ENCODE results near the gene PRKCI. TPM values are rescaled to one million over a fixed set of nuclear protein-coding genes. Genes with fewer than 3 reads are reported as not detected.

PRKCI gene
- total RNA-seq, 4 donors from 2014 or later = 28.2 to 54.2 (median 34.3) TPM

DNA sequence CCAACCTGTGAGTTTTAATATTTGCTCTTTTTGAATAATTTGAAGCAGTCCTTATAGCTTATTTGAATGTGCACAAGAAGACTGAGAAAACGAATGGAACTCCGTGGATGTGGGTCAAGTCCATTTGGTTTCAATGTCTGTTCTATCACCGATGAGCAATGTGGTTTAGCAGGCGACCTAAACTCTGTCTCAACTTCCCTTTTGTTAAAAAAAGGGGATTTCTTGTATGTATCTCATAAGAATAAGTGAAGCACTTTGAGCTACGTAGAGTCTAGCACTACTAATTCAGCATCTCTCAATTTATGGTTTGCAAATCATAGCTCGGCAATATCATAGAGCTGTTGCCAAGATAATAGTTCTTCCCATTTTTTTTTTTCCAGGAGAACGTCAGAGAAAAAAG is 130.7 kb downstream of the PRKCI start:
- no peak for TF ChIP-seq EP300 (IDR thresholded peaks at IDR 0.05)
- TF ChIP-seq, protein P1, sequence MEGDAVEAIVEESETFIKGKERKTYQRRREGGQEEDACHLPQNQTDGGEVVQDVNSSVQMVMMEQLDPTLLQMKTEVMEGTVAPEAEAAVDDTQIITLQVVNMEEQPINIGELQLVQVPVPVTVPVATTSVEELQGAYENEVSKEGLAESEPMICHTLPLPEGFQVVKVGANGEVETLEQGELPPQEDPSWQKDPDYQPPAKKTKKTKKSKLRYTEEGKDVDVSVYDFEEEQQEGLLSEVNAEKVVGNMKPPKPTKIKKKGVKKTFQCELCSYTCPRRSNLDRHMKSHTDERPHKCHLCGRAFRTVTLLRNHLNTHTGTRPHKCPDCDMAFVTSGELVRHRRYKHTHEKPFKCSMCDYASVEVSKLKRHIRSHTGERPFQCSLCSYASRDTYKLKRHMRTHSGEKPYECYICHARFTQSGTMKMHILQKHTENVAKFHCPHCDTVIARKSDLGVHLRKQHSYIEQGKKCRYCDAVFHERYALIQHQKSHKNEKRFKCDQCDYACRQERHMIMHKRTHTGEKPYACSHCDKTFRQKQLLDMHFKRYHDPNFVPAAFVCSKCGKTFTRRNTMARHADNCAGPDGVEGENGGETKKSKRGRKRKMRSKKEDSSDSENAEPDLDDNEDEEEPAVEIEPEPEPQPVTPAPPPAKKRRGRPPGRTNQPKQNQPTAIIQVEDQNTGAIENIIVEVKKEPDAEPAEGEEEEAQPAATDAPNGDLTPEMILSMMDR (IDR thresholded peaks at IDR 0.05) = no peak
- TF ChIP-seq POLR2A (IDR thresholded peaks at IDR 0.05) = no peak
- Histone ChIP-seq H3K27me3 (no peaks in the 10 kb centered on the region), H3K27ac (no peak overlapping the region), H3K36me3 (no peaks in the 10 kb centered on the region), H3K9me3 (no peaks in the 10 kb centered on the region), H3K4me3 (no peak overlapping the region), H3K4me1 (peaks cover 0 to 16% (median 8%) of the 10 kb centered on the region in 4 donors)
- WGBS, 2 donors = 72 to 79% methylated on average over 7 of the region's 7 CpGs
- no peak for DNase-seq (ENCODE audit: low spot score in 2 of 2)

DNA sequence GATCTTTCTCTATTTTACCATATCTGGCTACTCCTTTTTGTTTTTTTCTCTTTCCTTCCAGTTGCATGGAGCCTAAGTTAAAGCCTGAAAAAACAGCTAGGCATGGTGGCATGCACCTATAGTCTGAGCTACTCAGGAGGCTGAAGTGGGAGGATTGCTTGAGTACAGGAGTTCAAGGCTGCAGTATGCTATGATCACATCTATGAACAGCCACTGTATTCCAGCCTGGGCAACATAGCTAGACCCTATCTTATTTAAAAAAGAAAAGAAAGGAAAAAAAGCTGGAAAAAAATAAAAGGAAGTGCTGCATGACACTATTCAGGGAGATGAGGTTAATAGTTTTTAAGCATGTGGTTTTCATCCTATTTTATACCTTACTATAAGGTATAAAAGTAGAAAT is 131.3 kb downstream of the PRKCI start:
- H3K27ac ChIP-seq = no peak overlapping the region
- no peak for DNase-seq (ENCODE audit: low spot score in 2 of 2)

DNA sequence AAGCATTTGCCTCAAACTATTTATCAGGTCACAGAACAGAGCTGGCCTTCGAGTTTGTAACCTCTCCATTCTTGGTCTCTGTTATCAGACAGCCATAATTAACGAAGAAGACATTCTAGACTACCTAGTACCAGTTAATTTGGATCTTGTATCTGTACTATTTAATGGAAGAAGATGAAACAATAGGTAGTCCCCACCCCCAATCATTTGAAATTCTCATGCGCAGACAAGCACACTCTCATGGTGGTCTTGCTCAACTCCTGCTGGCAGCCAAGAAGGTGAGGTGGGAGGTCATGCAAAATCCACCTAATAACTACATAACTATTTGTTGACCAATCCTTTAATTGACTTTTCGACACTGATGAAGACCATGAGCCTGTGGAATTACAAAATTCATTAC is 132.5 kb downstream of the PRKCI start:
- no peaks in the 10 kb centered on the region for H3K36me3 ChIP-seq
- TF ChIP-seq EP300 (IDR thresholded peaks at IDR 0.05) (no peak), POLR2A (IDR thresholded peaks at IDR 0.05) (no peak)
- TF ChIP-seq, protein P1 (IDR thresholded peaks at IDR 0.05) = no peak
- H3K4me1 ChIP-seq = peaks cover 0 to 24% (median 14%) of the 10 kb centered on the region in 4 donors
- no peak overlapping the region for H3K4me3 ChIP-seq
- WGBS, 2 donors = 89 to 90% methylated on average over 4 of the region's 4 CpGs
- no peak for DNase-seq (ENCODE audit: low spot score in 2 of 2)
- H3K27ac ChIP-seq = no peak overlapping the region
- no peaks in the 10 kb centered on the region for H3K9me3 ChIP-seq
- H3K27me3 ChIP-seq = no peaks in the 10 kb centered on the region

More for the DNA sequence above, 131.3 kb downstream of the PRKCI start:
- H3K9me3 ChIP-seq = no peaks in the 10 kb centered on the region
- H3K4me3 ChIP-seq = no peak overlapping the region
- H3K4me1 ChIP-seq = peaks cover 0 to 16% (median 8%) of the 10 kb centered on the region in 4 donors
- H3K27me3 ChIP-seq = no peaks in the 10 kb centered on the region
- no peaks in the 10 kb centered on the region for H3K36me3 ChIP-seq
- TF ChIP-seq EP300 (IDR thresholded peaks at IDR 0.05) (no peak), POLR2A (IDR thresholded peaks at IDR 0.05) (no peak)
- TF ChIP-seq, protein P1 (IDR thresholded peaks at IDR 0.05) = no peak

Small RNA genes within 50 kb of the gene (small RNA-seq; reads per million reads assigned to genes)
- gene RF00019 = not detected

Other genes starting within 250 kb of the PRKCI start
- gene GPR160, start 184.4 kb upstream of the PRKCI start, total RNA-seq = 10 to 100 TPM in 1 of 4 donors, 1 to 10 TPM in 3; 1.7 to 17.7 (median 3.7) TPM
- gene PHC3, start 40.7 kb upstream of the PRKCI start, total RNA-seq = 100 to 1,000 TPM in 3 of 4 donors, 10 to 100 TPM in 1; 63.8 to 124 (median 112) TPM
- 10 to 100 TPM; 28.2 to 47.9 (median 43.4) TPM for gene SKIL, start 135.3 kb downstream of the PRKCI start, total RNA-seq
- gene CLDN11, start 196.4 kb downstream of the PRKCI start, total RNA-seq = 10 to 100 TPM; 32.0 to 65.1 (median 52.8) TPM